Gastroesophageal sphincter (tissue), 3 donors: ENCODE measurements around the gene MTMR6.
A peak's percentile ranks its signal among the peaks of the same experiment; 100 is the strongest.

Experiments
- CTCF ChIP-seq, 4 experiments: fragments of 200-600 bp in 2 of 4; fragments of 450-650 bp in 2 of 4; sonication (generic) in 1 of 4; IDR thresholded peaks; one replicate each; pipeline ENCODE4 v1.5.1; 2017 to 2019; ENCODE audit warnings: antibody characterized with exemption in 4 of 4, mild to moderate bottlenecking in 2 of 4, moderate library complexity in 2 of 4
- EP300 ChIP-seq: sonication (generic); formaldehyde crosslinking; IDR thresholded peaks from one replicate; pipeline ENCODE4 v1.6.1; 2017; ENCODE audit warnings: antibody characterized with exemption, mild to moderate bottlenecking
- POLR2A ChIP-seq, 2 donors: fragments of 450-650 bp; IDR thresholded peaks; one replicate each; pipeline ENCODE4 v1.6.1; 2017; ENCODE audit warnings: antibody characterized with exemption in 2 of 2, mild to moderate bottlenecking in 2 of 2, moderate library complexity in 1 of 2
- POLR2AphosphoS5 ChIP-seq: sonication (generic); formaldehyde crosslinking; IDR thresholded peaks from one replicate; pipeline ENCODE4 v1.6.1; 2017; ENCODE audit warnings: antibody characterized with exemption

- TF ChIP-seq CTCF (IDR thresholded peaks at IDR 0.05) (peak; percentile 19 to 43 (median 26)), POLR2A (IDR thresholded peaks at IDR 0.05) (no peak), POLR2AphosphoS5 (no peak), EP300 (no peak)
Observed at GRCh38 chr13:25232937-25233515, 54.3 kb downstream of the MTMR6 start.
